Measurements from ENCODE around the gene CYBA.
"Not testable (repeated sequence)": the region's sequence is repeated elsewhere in the genome, so short reads cannot be mapped to it uniquely, and the experiment has no call there.

CYBA gene

DNA sequence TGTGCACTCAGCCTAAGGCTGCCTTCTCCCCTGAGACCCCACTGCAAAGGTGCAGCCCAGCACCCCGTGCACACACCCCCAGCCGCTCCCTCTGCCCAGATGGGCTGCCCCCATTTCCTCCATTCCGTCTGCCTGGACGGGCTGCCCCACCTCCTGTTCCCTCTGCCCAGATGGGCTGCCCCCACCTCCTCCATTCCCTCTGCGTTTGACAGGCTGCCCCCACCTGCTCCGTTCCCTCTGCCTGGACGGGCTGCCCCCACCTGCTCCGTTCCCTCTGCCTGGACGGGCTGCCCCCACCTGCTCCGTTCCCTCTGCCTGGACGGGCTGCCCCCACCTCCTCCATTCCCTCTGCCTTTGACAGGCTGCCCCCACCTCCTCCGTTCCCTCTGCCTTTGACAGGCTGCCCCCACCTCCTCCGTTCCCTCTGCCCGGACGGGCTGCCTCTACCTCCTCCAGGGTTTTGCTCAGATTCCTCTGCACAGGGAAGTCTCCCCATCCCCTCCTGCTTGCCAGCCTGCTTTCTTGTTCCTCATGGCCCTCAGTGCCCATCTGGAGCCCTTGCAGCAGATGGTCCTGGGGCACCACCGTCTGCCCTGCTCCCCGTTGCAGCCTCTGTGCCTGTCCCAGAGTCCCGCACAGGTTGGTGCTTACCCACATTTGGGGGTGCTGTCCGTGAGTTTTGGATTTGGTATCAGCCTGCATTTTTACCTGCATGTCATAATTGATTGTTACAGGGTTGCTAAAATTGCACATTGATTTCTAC, 35.9 kb downstream of the CYBA start:
- DNase-seq = no peak

DNA sequence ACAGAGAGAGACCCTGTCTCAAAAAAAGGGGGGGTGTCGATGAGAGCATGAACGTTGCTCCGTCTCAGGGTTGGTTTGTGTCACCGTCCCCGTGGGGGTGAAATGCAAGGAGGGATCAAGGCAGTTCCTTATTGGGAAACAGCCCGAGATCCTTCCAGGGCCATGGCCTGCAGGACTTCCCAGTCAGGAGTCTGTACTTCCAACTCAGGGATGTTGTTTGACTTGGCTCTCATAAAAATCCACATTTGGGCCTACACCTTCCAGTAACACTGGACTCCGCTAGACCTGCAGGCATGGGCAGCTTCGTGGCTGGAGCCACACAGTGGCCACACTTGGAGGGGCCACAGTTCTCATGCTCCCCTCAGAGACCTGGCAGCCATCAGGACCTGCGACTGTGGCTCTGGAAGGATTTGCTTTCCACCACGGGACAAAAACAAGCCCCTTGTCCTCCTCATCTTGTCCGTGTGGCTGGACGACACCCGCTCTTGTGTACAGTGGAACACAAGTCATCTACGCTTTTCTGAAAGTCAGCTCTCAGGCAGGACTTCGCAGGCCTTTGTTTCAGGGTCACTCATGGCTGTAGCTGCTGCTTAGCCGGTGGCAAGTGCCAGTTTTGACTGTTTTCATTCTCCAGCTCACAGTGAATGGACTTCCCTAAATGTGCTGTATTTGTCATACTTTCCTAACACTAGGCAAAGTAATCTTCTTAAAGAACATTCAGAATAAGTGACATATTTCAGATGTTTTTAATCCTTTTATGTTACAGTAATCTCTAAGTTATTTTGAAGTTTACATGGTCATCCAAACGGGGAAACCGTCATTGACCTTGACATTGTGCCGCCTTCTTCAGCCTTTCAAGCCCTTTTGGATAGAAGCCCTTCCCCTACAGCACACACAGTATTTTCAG, 36.7 kb downstream of the CYBA start:
- DNase-seq = peak in 1 of 56 donors; percentile 25

DNA sequence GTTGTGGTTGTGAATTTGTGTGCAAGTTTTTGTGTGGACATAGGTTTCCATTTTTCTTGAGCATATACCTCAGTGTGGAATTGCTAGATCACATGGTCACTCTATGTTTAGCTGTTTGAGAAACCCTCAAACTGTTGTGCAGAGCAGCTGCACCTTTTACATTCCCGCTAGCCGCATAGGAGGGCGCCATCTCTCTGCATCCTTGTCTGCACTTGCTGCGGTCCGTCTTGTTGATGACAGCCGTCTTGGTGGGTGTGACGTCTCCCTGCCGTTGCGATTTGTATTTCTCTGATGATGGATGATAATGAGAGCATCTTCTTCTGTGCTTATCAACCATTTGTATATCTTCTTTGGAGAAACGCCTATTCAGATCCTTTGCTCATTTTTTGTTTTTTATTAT, 37.6 kb downstream of the CYBA start:
- no peak for DNase-seq

DNA sequence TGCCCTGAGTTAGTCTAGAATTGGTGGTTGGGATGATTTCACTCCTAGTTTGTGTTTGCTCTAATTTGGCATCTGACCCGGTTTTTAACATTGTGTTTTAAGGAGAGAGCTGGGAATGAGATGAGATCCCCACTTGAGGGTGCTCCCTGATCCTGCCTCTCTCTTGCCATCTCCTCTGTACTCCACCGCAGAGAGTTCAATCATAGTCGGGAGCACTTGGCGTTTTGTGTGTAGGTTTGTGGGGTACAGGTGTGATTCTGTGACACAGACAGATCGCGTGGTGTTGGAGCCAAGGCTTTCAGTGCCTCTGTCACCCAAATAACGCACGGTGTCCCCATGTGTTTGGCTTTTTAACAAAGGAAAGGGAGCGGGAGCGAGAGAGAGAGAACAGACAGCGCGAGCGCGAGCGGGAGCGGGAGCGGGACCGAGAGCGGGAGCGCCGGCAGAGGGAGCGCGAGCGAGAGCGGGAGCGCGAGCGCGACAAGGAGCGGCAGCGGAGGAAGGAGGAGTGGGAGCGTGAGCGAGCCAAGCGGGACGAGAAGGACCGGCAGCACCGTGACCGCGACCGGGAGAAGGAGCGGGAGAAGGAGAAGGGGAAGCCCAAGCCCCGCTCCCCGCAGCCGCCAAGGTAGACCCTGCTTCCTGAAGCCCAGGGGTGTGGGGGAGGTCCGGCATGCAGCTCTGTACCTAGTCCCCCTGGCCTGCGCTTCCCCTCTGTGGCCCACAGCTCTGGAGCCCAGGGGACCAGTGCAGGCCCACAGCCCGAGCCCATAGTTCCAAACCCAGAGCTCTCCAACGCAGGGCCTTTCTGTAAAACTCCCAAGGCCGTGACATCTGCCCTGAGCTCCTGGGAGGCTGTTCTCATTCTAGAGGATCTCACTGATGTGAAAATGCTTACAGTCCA, 39.7 kb downstream of the CYBA start:
- peak in 10 of 56 donors; percentile 8 to 33 (median 24) for DNase-seq

- DNase-seq = no peak
Observed at GRCh38 chr16:88610080-88610479, 40.8 kb downstream of the CYBA start.

DNA sequence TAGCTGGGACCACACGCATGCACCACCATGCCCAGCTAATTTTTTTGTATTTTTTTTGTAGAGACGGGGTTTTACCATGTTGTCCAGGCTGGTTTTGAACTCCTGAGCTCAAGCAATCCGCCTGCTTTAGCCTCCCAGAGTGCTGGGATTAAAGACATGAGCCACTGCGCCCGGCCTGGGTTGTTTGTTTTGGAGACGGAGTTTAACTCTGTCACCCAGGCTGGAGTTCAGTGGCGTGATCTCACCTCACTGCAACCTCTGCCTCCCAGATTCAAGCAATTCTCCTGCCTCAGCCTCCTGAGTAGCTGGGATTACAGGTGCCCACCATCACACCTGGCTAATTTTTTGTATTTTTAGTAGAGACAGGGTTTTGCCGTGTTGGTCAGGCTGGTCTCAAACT, 41.4 kb downstream of the CYBA start:
- not testable (repeated sequence) for DNase-seq

DNA sequence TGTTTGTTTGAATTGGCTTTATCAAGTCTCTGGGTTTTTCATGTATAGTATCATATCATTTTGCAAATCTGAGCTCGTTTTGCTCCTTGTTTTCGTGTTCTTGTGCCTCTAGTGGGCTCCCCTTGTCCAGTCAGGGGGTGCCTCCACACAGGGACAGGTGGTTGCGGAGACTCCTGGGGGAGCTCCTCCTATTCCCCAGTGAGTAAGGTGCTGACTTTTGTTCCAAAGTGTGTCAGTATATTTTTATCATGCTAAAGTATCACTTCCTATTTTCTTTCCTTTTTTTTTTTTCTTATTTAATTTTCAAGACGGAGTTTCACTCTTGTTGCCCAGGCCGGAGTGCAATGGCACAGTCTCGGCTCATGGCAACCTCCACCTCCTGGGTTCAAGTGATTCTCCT, 42.8 kb downstream of the CYBA start:
- DNase-seq = no peak

DNA sequence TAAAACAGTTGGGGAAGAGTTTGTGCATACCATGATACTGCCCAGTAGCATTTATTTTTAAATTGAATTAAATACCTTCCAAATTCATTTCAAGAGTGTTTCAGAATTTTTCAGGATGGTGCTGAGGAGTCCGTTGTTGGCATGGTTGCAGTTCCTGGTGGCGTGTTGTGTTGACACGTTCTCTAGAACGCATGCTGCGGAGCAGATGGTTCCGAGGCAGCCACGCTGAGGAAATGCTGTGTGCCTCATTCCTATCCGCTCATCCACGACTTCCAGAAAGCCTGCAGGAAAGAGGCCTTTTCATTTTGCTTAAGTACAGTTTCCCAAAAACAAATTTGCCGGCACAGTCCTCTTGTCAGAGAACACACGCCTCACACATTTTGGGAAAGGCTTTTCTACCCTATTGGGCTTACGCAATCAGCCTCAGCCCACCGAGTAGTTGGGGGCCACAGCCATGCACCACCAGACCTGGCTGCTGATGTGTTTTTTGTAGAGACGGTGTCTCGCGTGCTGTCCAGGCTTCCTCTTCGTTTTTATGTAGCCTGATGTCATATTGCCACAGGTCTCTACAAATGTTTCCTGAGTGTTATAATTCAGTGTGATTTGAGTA, 44.6 kb downstream of the CYBA start:
- DNase-seq = peak in 10 of 56 donors; percentile 4 to 54 (median 21)

GRCh38 chr16:88605186-88606147, 45.4 kb downstream of the CYBA start:
- DNase-seq = no peak

- DNase-seq = no peak
Observed at GRCh38 chr16:88602091-88602490, 48.8 kb downstream of the CYBA start.

- DNase-seq = no peak
Observed at GRCh38 chr16:88601313-88602036, 49.4 kb downstream of the CYBA start.

DNA sequence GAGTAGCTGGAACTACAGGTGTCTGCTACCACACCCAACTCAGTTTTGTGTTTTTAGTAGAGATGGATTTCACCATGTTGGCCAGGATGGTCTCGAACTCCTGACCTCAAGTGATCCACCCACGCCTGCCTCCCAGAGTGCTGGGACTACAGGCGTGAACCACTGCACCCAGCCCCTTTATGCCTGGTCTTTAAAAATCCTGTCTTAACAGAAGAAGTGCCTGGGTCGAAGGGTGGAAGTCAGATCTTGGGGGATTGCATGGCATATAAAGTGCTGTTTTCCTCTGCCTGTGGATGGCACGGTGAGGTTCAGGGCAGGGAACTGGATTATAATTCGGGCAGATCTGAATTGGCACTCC, 50.3 kb downstream of the CYBA start:
- DNase-seq = no peak

DNA sequence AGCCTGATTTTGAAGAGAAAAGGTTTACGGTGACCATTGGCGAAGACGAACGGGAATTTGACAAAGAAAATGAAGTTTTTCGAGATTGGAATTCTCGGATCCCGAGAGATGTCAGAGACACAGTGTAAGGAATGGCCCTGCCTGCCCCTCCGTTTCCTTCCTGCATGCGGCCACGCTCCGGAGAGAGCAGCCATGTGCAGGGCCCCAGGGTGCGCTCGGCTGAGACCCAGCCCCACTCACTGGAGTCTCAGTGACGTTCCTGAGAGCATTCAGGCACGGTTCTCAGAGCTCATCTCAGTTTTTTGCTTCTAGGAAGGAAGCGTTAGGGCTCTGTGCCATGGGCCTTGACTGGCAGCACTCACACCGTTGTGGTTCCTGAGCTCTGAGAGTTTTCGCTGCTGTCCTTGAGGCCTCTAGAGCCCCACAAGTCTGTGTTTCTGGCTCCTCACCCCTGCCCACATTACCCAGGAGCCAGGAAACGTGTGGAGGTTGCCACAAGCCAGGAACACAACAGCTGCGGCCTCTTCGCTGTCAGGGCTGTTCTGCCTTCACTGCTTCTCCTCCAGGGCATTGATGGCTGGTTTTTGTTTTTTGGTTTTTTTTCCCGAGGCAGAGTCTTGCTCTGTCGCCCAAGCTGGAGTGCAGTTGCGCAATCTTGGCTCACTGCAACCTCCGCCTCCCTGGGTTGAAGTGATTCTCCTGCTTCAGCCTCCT, 50.9 kb downstream of the CYBA start:
- no peak for DNase-seq

- peak in 31 of 56 donors; percentile 9 to 75 (median 34) for DNase-seq
Observed at GRCh38 chr16:88599092-88599733, 51.6 kb downstream of the CYBA start.

- DNase-seq = no peak
Observed at GRCh38 chr16:88597856-88598491, 52.9 kb downstream of the CYBA start.

DNA sequence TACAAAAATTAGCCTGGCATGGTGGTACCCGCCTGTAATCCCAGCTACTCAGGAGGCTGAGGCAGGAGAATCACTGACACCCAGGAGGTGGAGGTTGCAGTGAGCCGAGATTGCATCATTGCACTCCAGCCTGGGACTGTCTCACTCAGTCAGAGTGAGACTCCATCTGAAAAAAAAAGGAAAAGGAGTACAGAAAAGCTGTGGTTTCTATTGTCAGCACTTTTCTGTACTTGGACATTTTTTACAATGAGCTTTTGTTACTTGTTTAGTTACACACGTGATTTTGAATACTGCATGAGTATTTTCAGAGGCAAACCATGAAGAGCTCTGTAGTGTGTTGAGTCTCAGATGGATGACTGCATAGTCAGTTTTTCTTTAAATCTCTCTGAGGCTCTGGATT, 54.4 kb downstream of the CYBA start:
- peak in 6 of 56 donors; percentile 4 to 58 (median 10) for DNase-seq

GRCh38 chr16:88595921-88596320, 54.9 kb downstream of the CYBA start:
- DNase-seq = peak in 1 of 56 donors; percentile 13
